ENCODE results near the gene CLOCK. TPM values are rescaled to one million over a fixed set of nuclear protein-coding genes. Genes with fewer than 3 reads are reported as not detected.

Gene CLOCK
- total and polyA plus RNA-seq, 9 of the 15 experiments (the other 6 are each of a cell fraction or from before 2014, with no cell fraction given) = 3.7 to 14.4 (median 9.4) TPM

- TF ChIP-seq ZBTB9 (CRISPR knock-in tag; IDR thresholded peaks at IDR 0.05) (no peak), BRD4 (IDR thresholded peaks at IDR 0.05) (no peak), ZNF551 (CRISPR knock-in tag; IDR thresholded peaks at IDR 0.05) (no peak), ZNF3 (CRISPR knock-in tag; IDR thresholded peaks at IDR 0.05) (no peak), ATF4 (CRISPR knock-in tag; IDR thresholded peaks at IDR 0.05) (no peak), SMARCA4 (IDR thresholded peaks at IDR 0.05) (peak; percentile 49; the same call in 1 of the 2 replicates), TAF7 (tag; IDR thresholded peaks at IDR 0.05) (no peak), RBM17 (IDR thresholded peaks at IDR 0.05; ENCODE audit: borderline replicate concordance, low read depth, low read length) (no peak), SMARCA5 (IDR thresholded peaks at IDR 0.05) (0 out of 2 replicates have a peak, but pooled peaks have one; percentile 18), EP300 (IDR thresholded peaks at IDR 0.05; ENCODE audit: low read length) (0 out of 2 replicates have a peak, but pooled peaks have one; percentile 17), ZNF232 (CRISPR knock-in tag; IDR thresholded peaks at IDR 0.05) (no peak), ARID1B (IDR thresholded peaks at IDR 0.05) (peak; percentile 63), SLC30A9 (CRISPR knock-in tag; IDR thresholded peaks at IDR 0.05) (no peak), KLF1 (tag; IDR thresholded peaks at IDR 0.05) (no peak), TEAD4 (IDR thresholded peaks at IDR 0.05; ENCODE audit: low read length) (0 out of 2 replicates have a peak, but pooled peaks have one; percentile 16), TEAD4 (CRISPR knock-in tag; IDR thresholded peaks at IDR 0.05; ENCODE audit: borderline replicate concordance) (no peak)
- TF ChIP-seq, protein P1, sequence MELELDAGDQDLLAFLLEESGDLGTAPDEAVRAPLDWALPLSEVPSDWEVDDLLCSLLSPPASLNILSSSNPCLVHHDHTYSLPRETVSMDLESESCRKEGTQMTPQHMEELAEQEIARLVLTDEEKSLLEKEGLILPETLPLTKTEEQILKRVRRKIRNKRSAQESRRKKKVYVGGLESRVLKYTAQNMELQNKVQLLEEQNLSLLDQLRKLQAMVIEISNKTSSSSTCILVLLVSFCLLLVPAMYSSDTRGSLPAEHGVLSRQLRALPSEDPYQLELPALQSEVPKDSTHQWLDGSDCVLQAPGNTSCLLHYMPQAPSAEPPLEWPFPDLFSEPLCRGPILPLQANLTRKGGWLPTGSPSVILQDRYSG (tag; conservative IDR thresholded peaks at IDR 0.05; ENCODE audit: low read depth) = no peak
- TF ChIP-seq, protein P2, sequence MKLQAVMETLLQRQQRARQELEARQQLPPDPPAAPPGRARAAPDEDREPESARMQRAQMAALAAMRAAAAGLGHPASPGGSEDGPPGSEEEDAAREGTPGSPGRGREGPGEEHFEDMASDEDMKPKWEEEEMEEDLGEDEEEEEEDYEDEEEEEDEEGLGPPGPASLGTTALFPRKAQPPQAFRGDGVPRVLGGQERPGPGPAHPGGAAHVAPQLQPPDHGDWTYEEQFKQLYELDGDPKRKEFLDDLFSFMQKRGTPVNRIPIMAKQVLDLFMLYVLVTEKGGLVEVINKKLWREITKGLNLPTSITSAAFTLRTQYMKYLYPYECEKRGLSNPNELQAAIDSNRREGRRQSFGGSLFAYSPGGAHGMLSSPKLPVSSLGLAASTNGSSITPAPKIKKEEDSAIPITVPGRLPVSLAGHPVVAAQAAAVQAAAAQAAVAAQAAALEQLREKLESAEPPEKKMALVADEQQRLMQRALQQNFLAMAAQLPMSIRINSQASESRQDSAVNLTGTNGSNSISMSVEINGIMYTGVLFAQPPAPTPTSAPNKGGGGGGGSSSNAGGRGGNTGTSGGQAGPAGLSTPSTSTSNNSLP (IDR thresholded peaks at IDR 0.05; ENCODE audit: borderline replicate concordance, low read depth, low read length) = peak; percentile 80
- TF ChIP-seq, protein P3, sequence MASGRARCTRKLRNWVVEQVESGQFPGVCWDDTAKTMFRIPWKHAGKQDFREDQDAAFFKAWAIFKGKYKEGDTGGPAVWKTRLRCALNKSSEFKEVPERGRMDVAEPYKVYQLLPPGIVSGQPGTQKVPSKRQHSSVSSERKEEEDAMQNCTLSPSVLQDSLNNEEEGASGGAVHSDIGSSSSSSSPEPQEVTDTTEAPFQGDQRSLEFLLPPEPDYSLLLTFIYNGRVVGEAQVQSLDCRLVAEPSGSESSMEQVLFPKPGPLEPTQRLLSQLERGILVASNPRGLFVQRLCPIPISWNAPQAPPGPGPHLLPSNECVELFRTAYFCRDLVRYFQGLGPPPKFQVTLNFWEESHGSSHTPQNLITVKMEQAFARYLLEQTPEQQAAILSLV (tag; IDR thresholded peaks at IDR 0.05) = no peak
- TF ChIP-seq, protein P4, sequence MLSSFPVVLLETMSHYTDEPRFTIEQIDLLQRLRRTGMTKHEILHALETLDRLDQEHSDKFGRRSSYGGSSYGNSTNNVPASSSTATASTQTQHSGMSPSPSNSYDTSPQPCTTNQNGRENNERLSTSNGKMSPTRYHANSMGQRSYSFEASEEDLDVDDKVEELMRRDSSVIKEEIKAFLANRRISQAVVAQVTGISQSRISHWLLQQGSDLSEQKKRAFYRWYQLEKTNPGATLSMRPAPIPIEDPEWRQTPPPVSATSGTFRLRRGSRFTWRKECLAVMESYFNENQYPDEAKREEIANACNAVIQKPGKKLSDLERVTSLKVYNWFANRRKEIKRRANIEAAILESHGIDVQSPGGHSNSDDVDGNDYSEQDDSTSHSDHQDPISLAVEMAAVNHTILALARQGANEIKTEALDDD (IDR thresholded peaks at IDR 0.05) = peak; percentile 85
Observed at GRCh38 chr4:55543858-55544257, 2.9 kb downstream of the CLOCK start (continued).

Data from K562 (cell line).